Thymus (tissue), 11 donors: Measurements from ENCODE around the gene DCBLD2. TPM values are rescaled to one million over a fixed set of nuclear protein-coding genes. Genes with fewer than 3 reads are reported as not detected.

Experiments used
- DNase-seq, 9 donors: peaks; one replicate each; pipeline ENCODE4 v3.0.0-alpha.2; 2013; ENCODE audit warnings: low spot score in 9 of 9, low read depth in 6 of 9, missing footprints in 1 of 9
- H3K27ac ChIP-seq, 2 donors: one replicate each; pipeline ENCODE4 v1.5.1; 2013; ENCODE audit warnings: control low read depth in 1 of 2, low read depth in 1 of 2, low read length in 1 of 2, mild to moderate bottlenecking in 1 of 2, moderate library complexity in 1 of 2
- H3K27me3 ChIP-seq, 2 donors: one replicate each; pipeline ENCODE4 v1.5.1; 2013; ENCODE audit warnings: low read length in 1 of 2; ENCODE audit not compliant: control insufficient read depth in 2 of 2, insufficient read depth in 1 of 2
- H3K36me3 ChIP-seq, 2 donors: one replicate each; pipeline ENCODE4 v1.5.1; 2013; ENCODE audit warnings: low read length in 1 of 2, mild to moderate bottlenecking in 1 of 2, moderate library complexity in 1 of 2; ENCODE audit not compliant: control insufficient read depth in 2 of 2, insufficient read depth in 2 of 2
- H3K4me1 ChIP-seq, 2 donors: one replicate each; pipeline ENCODE4 v1.5.1; 2013; ENCODE audit warnings: low read length in 2 of 2; ENCODE audit not compliant: control insufficient read depth in 2 of 2, insufficient read depth in 2 of 2
- H3K4me3 ChIP-seq, 2 donors: one replicate each; pipeline ENCODE4 v1.5.1; 2013; ENCODE audit warnings: low read length in 2 of 2, control low read depth in 1 of 2, mild to moderate bottlenecking in 1 of 2
- H3K9me3 ChIP-seq, 2 donors: one replicate each; pipeline ENCODE4 v1.5.1; 2013; ENCODE audit warnings: low read length in 1 of 2, mild to moderate bottlenecking in 1 of 2; ENCODE audit not compliant: control insufficient read depth in 2 of 2, insufficient read depth in 1 of 2
- WGBS: extraction: QIAGEN DNeasy Blood & Tissue Kit; methylation state at CpG from one replicate; pipeline ENCODE4 v1.1.7; 2013; 5-methylcytosine and 5-hydroxymethylcytosine counted together
- polyA plus RNA-seq: library from polyadenylated mRNA; stranded (reverse); fragments of 200-250 nt; gene quantifications from one replicate; pipeline ENCODE4 v1.2.3, GENCODE V29; 2013
- total RNA-seq: library from RNA; stranded (reverse); fragments of 120-200 nt; gene quantifications from one replicate; pipeline ENCODE4 v1.2.4, GENCODE V29; 2013
- donor health status: healthy.

DCBLD2 gene
- total and polyA plus RNA-seq, 2 donors = 5.5 to 9.9 TPM

- H3K36me3 ChIP-seq = peaks cover 0 to 8% of the 10 kb centered on the region in 2 donors
- H3K27me3 ChIP-seq = no peaks in the 10 kb centered on the region
- DNase-seq = no peak
- 86% methylated on average over 3 of the region's 3 CpGs for WGBS
- no peaks in the 10 kb centered on the region for H3K4me1 ChIP-seq
- H3K4me3 ChIP-seq = no peak overlapping the region
- no peak overlapping the region for H3K27ac ChIP-seq
- H3K9me3 ChIP-seq = no peaks in the 10 kb centered on the region
These were observed 91.9 kb downstream of the DCBLD2 start for GRCh38 chr3:98809557-98809956.

- Histone ChIP-seq H3K27ac (no peak overlapping the region), H3K4me1 (no peaks in the 10 kb centered on the region), H3K36me3 (peaks cover 0 to 8% of the 10 kb centered on the region in 2 donors), H3K9me3 (no peaks in the 10 kb centered on the region), H3K27me3 (no peaks in the 10 kb centered on the region), H3K4me3 (no peak overlapping the region)
- no peak for DNase-seq
- 96% methylated on average over 2 of the region's 2 CpGs for WGBS
These were observed 93.4 kb downstream of the DCBLD2 start for GRCh38 chr3:98808071-98808470.

GRCh38 chr3:98807561-98807960 lies 93.9 kb downstream of the DCBLD2 start:
- H3K4me3 ChIP-seq = no peak overlapping the region
- DNase-seq = no peak
- H3K36me3 ChIP-seq = peaks cover 0 to 8% of the 10 kb centered on the region in 2 donors
- no peaks in the 10 kb centered on the region for H3K9me3 ChIP-seq
- H3K27ac ChIP-seq = no peak overlapping the region
- 100% methylated on average over 1 of the region's 1 CpG for WGBS
- no peaks in the 10 kb centered on the region for H3K27me3 ChIP-seq
- H3K4me1 ChIP-seq = no peaks in the 10 kb centered on the region

- Histone ChIP-seq H3K4me3 (no peak overlapping the region), H3K27ac (no peak overlapping the region), H3K4me1 (no peaks in the 10 kb centered on the region), H3K27me3 (no peaks in the 10 kb centered on the region), H3K36me3 (peaks cover 0 to 8% of the 10 kb centered on the region in 2 donors), H3K9me3 (no peaks in the 10 kb centered on the region)
- no peak for DNase-seq
- WGBS = 96% methylated on average over 4 of the region's 4 CpGs
These were observed 94.5 kb downstream of the DCBLD2 start for GRCh38 chr3:98807011-98807410.

GRCh38 chr3:98806521-98806920 lies 95.0 kb downstream of the DCBLD2 start:
- 99% methylated on average over 1 of the region's 1 CpG for WGBS
- no peak overlapping the region for H3K4me3 ChIP-seq

GRCh38 chr3:98805571-98805970 lies 95.9 kb downstream of the DCBLD2 start:
- Histone ChIP-seq H3K27ac (no peak overlapping the region), H3K4me3 (no peak overlapping the region), H3K36me3 (peaks cover 0 to 8% of the 10 kb centered on the region in 2 donors), H3K27me3 (no peaks in the 10 kb centered on the region), H3K4me1 (no peaks in the 10 kb centered on the region), H3K9me3 (no peaks in the 10 kb centered on the region)
- no peak for DNase-seq
- 98% methylated on average over 6 of the region's 6 CpGs for WGBS

More at GRCh38 chr3:98806521-98806920, 95.0 kb downstream of the DCBLD2 start:
- Histone ChIP-seq H3K27me3 (no peaks in the 10 kb centered on the region), H3K27ac (no peak overlapping the region), H3K4me1 (no peaks in the 10 kb centered on the region), H3K9me3 (no peaks in the 10 kb centered on the region), H3K36me3 (peaks cover 0 to 8% of the 10 kb centered on the region in 2 donors)
- DNase-seq = no peak

- H3K4me1 ChIP-seq = no peaks in the 10 kb centered on the region
- DNase-seq = no peak
- no peak overlapping the region for H3K4me3 ChIP-seq
- no peak overlapping the region for H3K27ac ChIP-seq
- 97% methylated on average over 7 of the region's 7 CpGs for WGBS
- peaks cover 0 to 17% of the 10 kb centered on the region in 2 donors for H3K36me3 ChIP-seq
- no peaks in the 10 kb centered on the region for H3K9me3 ChIP-seq
- no peaks in the 10 kb centered on the region for H3K27me3 ChIP-seq
These were observed 100.3 kb downstream of the DCBLD2 start for GRCh38 chr3:98801043-98801747.

- H3K9me3 ChIP-seq = no peaks in the 10 kb centered on the region
- H3K27me3 ChIP-seq = no peaks in the 10 kb centered on the region
- no peak for DNase-seq
- H3K36me3 ChIP-seq = peaks cover 0 to 14% of the 10 kb centered on the region in 2 donors
- 91% methylated on average over 3 of the region's 3 CpGs for WGBS
- no peak overlapping the region for H3K4me3 ChIP-seq
- H3K4me1 ChIP-seq = no peaks in the 10 kb centered on the region
- no peak overlapping the region for H3K27ac ChIP-seq
These were observed 101.1 kb downstream of the DCBLD2 start for GRCh38 chr3:98800401-98800800.

GRCh38 chr3:98799479-98799878 lies 102.0 kb downstream of the DCBLD2 start:
- H3K27me3 ChIP-seq = no peaks in the 10 kb centered on the region
- H3K36me3 ChIP-seq = peaks cover 0 to 14% of the 10 kb centered on the region in 2 donors
- no peak overlapping the region for H3K4me3 ChIP-seq
- no peak overlapping the region for H3K27ac ChIP-seq
- DNase-seq = no peak
- WGBS = 91% methylated on average over 3 of the region's 3 CpGs
- no peaks in the 10 kb centered on the region for H3K4me1 ChIP-seq
- no peaks in the 10 kb centered on the region for H3K9me3 ChIP-seq
